ENCODE results near the gene EBP. TPM values are rescaled to one million over a fixed set of nuclear protein-coding genes. Genes with fewer than 3 reads are reported as not detected.

Gene EBP
- total and polyA plus RNA-seq, 2 of the 8 experiments (the other 6 are each of a cell fraction or from before 2014, with no cell fraction given) = 143 to 286 TPM

DNA sequence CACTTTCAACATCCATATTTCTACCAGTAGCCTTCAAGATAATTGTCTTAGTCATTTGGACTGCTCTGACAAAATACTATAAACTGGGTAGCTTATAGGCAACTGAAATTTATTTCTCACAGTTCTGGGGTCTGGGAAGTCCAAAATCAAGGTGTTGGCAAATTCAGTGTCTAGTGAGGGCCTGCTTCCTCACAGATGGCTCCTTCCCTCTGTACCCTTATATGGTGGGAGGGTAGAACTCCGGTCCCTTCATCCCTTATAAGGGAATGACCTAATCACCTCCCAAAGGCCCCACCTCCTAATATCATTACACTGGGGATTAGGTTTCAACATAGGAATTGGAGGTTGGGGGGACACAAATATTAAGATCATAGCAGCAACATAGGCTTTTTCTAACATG is 10.6 kb downstream of the EBP start:
- H2AK5ac ChIP-seq (ENCODE audit: low read depth, low read length) = no peak overlapping the region
- H3K4me3 ChIP-seq (ENCODE audit: extremely low read depth in 1 of 4, insufficient read depth in 2 of 4, low read depth in 3 of 4, low read length in 4 of 4) = no peak overlapping the region
- no peak overlapping the region for H2BK15ac ChIP-seq (ENCODE audit: low read length)
- H3K56ac ChIP-seq (replicated peaks; ENCODE audit: insufficient read length, low read depth, low read length) = no peak overlapping the region
- no peak overlapping the region for H3K18ac ChIP-seq (ENCODE audit: extremely low read depth, low read length)
- H2BK120ac ChIP-seq (replicated peaks; ENCODE audit: low read depth, low read length) = no peak overlapping the region
- H3K79me1 ChIP-seq (ENCODE audit: low read depth, low read length) = no peaks in the 10 kb centered on the region
- no peak overlapping the region for H4K91ac ChIP-seq (replicated peaks; ENCODE audit: insufficient read length, low read length)
- no peak overlapping the region for H3K23ac ChIP-seq (ENCODE audit: insufficient read length)
- H3K27me3 ChIP-seq (replicated peaks in 1 of 4; ENCODE audit: control insufficient read depth in 3 of 4, extremely low read depth in 1 of 4, insufficient read depth in 3 of 4, low read length in 3 of 4) = no peaks in the 10 kb centered on the region
- H3K27ac ChIP-seq (ENCODE audit: low read depth, low read length) = no peak overlapping the region
- no peak overlapping the region for H2BK5ac ChIP-seq (ENCODE audit: low read depth, low read length)
- no peak overlapping the region for H2BK12ac ChIP-seq (ENCODE audit: low read depth, low read length)
- no peak overlapping the region for H4K8ac ChIP-seq (ENCODE audit: extremely low read depth, insufficient read depth, low read length)
- no peak overlapping the region for H3K14ac ChIP-seq (ENCODE audit: insufficient read length)
- 89% methylated on average over 1 of the region's 1 CpG; no CpG with 5 or more reads in 1 of the 2 experiments for WGBS, 2 experiments (ENCODE audit: extremely low coverage in 1 of 2, insufficient coverage in 1 of 2, insufficient read length in 1 of 2, insufficient replicate concordance in 2 of 2, low coverage in 1 of 2, low lambda C conversion rate in 2 of 2, missing lambda C conversion rate in 1 of 2)
- no peak overlapping the region for H2AFZ ChIP-seq (ENCODE audit: low read length)
- no peak overlapping the region for H3K9ac ChIP-seq (replicated peaks in 1 of 4; ENCODE audit: extremely low read depth in 1 of 4, low read depth in 3 of 4, low read length in 3 of 4)
- FAIRE-seq (no peak), DNase-seq (ENCODE audit: low read depth in 1 of 2, low spot score in 2 of 2) (no peak)
- ChIA-PET POLR2A (ENCODE audit: partially characterized antibody) (interaction anchor here (0.8 to 3.3 kb wide), 2 partner anchors 38 to 46 kb away, joined by 3 to 10 read pairs; no protein-coding TSS in a partner anchor), CTCF (ENCODE audit: partially characterized antibody) (no interaction called here)
- TF ChIP-seq PHF8 (conservative IDR thresholded peaks at IDR 0.05; ENCODE audit: low read depth, low read length) = no peak
- TF ChIP-seq CBX5 (IDR thresholded peaks at IDR 0.05; ENCODE audit: low read depth, low read length) = no peak
- peak; percentile 59 for TF ChIP-seq SRF (IDR thresholded peaks at IDR 0.05; ENCODE audit: low read depth, low read length)
- H3K4me1 ChIP-seq (replicated peaks in 1 of 4; ENCODE audit: control insufficient read depth in 3 of 4, insufficient read depth in 4 of 4, low read length in 3 of 4) = no peaks in the 10 kb centered on the region
- no peak overlapping the region for H3K4me2 ChIP-seq (ENCODE audit: insufficient read depth in 1 of 2, low read depth in 2 of 2, low read length in 2 of 2)
- peaks cover 0 to 23% (median 12%) of the 10 kb centered on the region in 4 experiments; a peak in 6 of 8 replicates for H3K36me3 ChIP-seq (ENCODE audit: control insufficient read depth in 2 of 4, insufficient read depth in 4 of 4, low read length in 3 of 4)
- no peaks in the 10 kb centered on the region for H3K9me3 ChIP-seq (ENCODE audit: insufficient read depth in 2 of 2, low read depth in 1 of 2, low read length in 1 of 2)
- H3K79me2 ChIP-seq (ENCODE audit: control insufficient read depth in 1 of 2, insufficient read depth in 2 of 2, low read length in 2 of 2) = no peaks in the 10 kb centered on the region
- no peak overlapping the region for H4K5ac ChIP-seq (ENCODE audit: insufficient read length, low read depth, low read length)
- no peak overlapping the region for H2BK20ac ChIP-seq (ENCODE audit: low read length)
- H4K20me1 ChIP-seq (replicated peaks in 1 of 2; ENCODE audit: control insufficient read depth in 1 of 2, insufficient read depth in 2 of 2, low read length in 2 of 2) = no peaks in the 10 kb centered on the region
- no peaks in the 10 kb centered on the region for H3K23me2 ChIP-seq (ENCODE audit: low read depth, low read length)
- no peak overlapping the region for H3K4ac ChIP-seq (replicated peaks; ENCODE audit: insufficient read length, low read depth, low read length)
